Spleen (tissue), 11 donors: Measurements from ENCODE around the gene HLA-G. TPM values are rescaled to one million over a fixed set of nuclear protein-coding genes. Genes with fewer than 3 reads are reported as not detected.

Experiments
- DNase-seq: peaks from one replicate; pipeline ENCODE4 v3.0.0-alpha.2; 2020
- H3K27ac ChIP-seq, 8 donors: fragments of 200-600 bp; sonication (generic) in 7 of 8; 1 replicate in 4 of 8; 2 replicates in 4 of 8; pipeline versions ENCODE4 v1.5.0 to v1.8.0; 2016 to 2021; ENCODE audit warnings: inconsistent platforms in 4 of 8, mild to moderate bottlenecking in 4 of 8, moderate library complexity in 1 of 8
- H3K27me3 ChIP-seq, 7 donors: fragments of 200-600 bp; sonication (generic) in 6 of 7; replicated peaks in 1 of 7; 1 replicate in 4 of 7; 2 replicates in 3 of 7; pipeline versions ENCODE4 v1.5.0 to v1.8.0; 2016 to 2021; ENCODE audit warnings: inconsistent platforms in 3 of 7, mild to moderate bottlenecking in 1 of 7
- H3K36me3 ChIP-seq, 6 donors: fragments of 200-600 bp; sonication (generic) in 5 of 6; 1 replicate in 4 of 6; 2 replicates in 2 of 6; pipeline versions ENCODE4 v1.5.0 to v1.8.0; 2016 to 2021; ENCODE audit warnings: inconsistent platforms in 2 of 6
- H3K4me1 ChIP-seq, 6 donors: fragments of 200-600 bp; sonication (generic) in 5 of 6; 1 replicate in 3 of 6; 2 replicates in 3 of 6; pipeline versions ENCODE4 v1.5.0 to v1.8.0; 2016 to 2021; ENCODE audit warnings: inconsistent platforms in 3 of 6
- H3K4me3 ChIP-seq, 8 donors: fragments of 200-600 bp; sonication (generic) in 7 of 8; 1 replicate in 4 of 8; 2 replicates in 4 of 8; pipeline versions ENCODE4 v1.5.0 to v1.8.0; 2016 to 2021; ENCODE audit warnings: inconsistent platforms in 4 of 8, mild to moderate bottlenecking in 4 of 8, moderate library complexity in 2 of 8
- H3K9me3 ChIP-seq, 8 donors: fragments of 200-600 bp; sonication (generic) in 7 of 8; 1 replicate in 4 of 8; 2 replicates in 4 of 8; pipeline versions ENCODE4 v1.5.0 to v1.8.0; 2016 to 2021; ENCODE audit warnings: inconsistent platforms in 4 of 8
- POLR2A ChIP-seq, 3 donors: fragments of 450-650 bp; IDR thresholded peaks; one replicate each; pipeline ENCODE4 v1.5.1; 2017; ENCODE audit warnings: antibody characterized with exemption in 3 of 3, mild to moderate bottlenecking in 1 of 3
- POLR2AphosphoS5 ChIP-seq, 3 donors: sonication (generic); formaldehyde crosslinking; IDR thresholded peaks; one replicate each; pipeline ENCODE4 v1.5.1; 2017; ENCODE audit warnings: antibody characterized with exemption in 3 of 3
- WGBS, 5 donors: extraction: QIAGEN DNeasy Blood & Tissue Kit in 3 of 5; methylation state at CpG; one replicate each; pipeline versions ENCODE4 v1.1.5 to v1.1.7; 2013 to 2018; 5-methylcytosine and 5-hydroxymethylcytosine counted together
- intact Hi-C: fragments of 100-400 bp; cut with DNase I; formaldehyde crosslinking; loops from one replicate; pipeline ENCODE4 v1.15.0; 2023; ENCODE audit warnings: low total_unique reads
- polyA plus RNA-seq, 3 donors: library from polyadenylated mRNA; stranded (reverse); fragments of 200-250 nt; gene quantifications; one replicate each; pipeline ENCODE4 v1.2.1, GENCODE V29; 2013
- total RNA-seq, 7 donors: library from RNA; depleted of rRNA in 3 of 7; stranded (reverse); fragments of >200 nt in 3 of 7; fragmentation: NEBNext Ultra II Directional in 4 of 7; extraction: Animal tissue kit (Norgen Biotek cat#: 25700) in 4 of 7; gene quantifications; one replicate each; pipeline versions ENCODE4 v1.1.0 to v1.2.1, GENCODE V29; 2016 to 2021
- TF ChIP-seq, protein P1 (sequence below), 11 experiments: fragments of 200-600 bp in 7 of 11; fragments of 450-650 bp in 4 of 11; sonication (generic) in 4 of 11; IDR thresholded peaks in 8 of 11; conservative IDR thresholded peaks in 3 of 11; 1 replicate in 7 of 11; 2 replicates in 4 of 11; pipeline versions ENCODE4 v1.4.0 to v1.8.0; 2016 to 2021; ENCODE audit warnings: antibody characterized with exemption in 11 of 11, inconsistent platforms in 4 of 11, mild to moderate bottlenecking in 1 of 11
- donor health status: healthy with polysubstance abuse.
- donor health status: DM: no; HTN: no; CAD: no; lungs with moderate emphysema.
- donor health status: DM: no; HTN: no; CAD: no.
- donor health status: Bipolar disorder and iron deficiency.
- donor health status: healthy.
- donor health status: DM: no; HTN: no; CAD: no.
- donor health status: DM: yes; HTN: yes; CAD: no.

HLA-G gene
- total and polyA plus RNA-seq, 10 donors, result 0.15 to 9.6 (median 1.4) TPM; not detected in 1

DNA sequence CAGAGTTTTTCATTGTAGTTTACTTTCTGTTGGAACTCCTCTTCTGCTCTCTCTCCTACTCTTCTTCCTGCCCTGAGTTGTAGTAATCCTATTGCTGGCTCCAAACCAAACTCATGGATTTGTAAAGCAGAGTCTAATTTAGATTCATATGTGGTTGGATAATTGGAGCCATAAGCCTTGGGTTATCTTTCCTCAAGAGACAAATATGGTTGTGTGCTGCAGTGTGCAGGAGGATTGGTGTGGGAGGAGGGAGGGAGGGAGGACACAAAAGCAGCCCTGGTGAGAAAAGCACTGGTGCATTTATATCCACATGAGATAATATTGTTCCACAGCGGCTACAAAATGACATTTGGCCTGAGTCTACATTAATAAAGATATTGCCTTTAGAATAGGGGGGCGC lies 4.2 kb downstream of the HLA-G start:
- Histone ChIP-seq H3K4me1 (peaks cover 0 to 20% (median 11%) of the 10 kb centered on the region in 6 donors), H3K27me3 (peaks cover 5 to 77% (median 30%) of the 10 kb centered on the region in 7 donors), H3K27ac (no peak overlapping the region), H3K4me3 (no peak overlapping the region), H3K9me3 (no peaks in the 10 kb centered on the region), H3K36me3 (no peaks in the 10 kb centered on the region)
- WGBS, 5 donors, result 81 to 95% (median 92%) methylated on average over 2 of the region's 2 CpGs
- intact Hi-C loops, result no loop called here
- TF ChIP-seq POLR2A (IDR thresholded peaks at IDR 0.05), result no peak
- no peak for TF ChIP-seq POLR2AphosphoS5 (IDR thresholded peaks at IDR 0.05)
- TF ChIP-seq, protein P1, sequence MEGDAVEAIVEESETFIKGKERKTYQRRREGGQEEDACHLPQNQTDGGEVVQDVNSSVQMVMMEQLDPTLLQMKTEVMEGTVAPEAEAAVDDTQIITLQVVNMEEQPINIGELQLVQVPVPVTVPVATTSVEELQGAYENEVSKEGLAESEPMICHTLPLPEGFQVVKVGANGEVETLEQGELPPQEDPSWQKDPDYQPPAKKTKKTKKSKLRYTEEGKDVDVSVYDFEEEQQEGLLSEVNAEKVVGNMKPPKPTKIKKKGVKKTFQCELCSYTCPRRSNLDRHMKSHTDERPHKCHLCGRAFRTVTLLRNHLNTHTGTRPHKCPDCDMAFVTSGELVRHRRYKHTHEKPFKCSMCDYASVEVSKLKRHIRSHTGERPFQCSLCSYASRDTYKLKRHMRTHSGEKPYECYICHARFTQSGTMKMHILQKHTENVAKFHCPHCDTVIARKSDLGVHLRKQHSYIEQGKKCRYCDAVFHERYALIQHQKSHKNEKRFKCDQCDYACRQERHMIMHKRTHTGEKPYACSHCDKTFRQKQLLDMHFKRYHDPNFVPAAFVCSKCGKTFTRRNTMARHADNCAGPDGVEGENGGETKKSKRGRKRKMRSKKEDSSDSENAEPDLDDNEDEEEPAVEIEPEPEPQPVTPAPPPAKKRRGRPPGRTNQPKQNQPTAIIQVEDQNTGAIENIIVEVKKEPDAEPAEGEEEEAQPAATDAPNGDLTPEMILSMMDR (IDR thresholded peaks at IDR 0.05 in 8 of 11, conservative IDR thresholded peaks at IDR 0.05 in 3 of 11), result no peak
- no peak for DNase-seq

DNA sequence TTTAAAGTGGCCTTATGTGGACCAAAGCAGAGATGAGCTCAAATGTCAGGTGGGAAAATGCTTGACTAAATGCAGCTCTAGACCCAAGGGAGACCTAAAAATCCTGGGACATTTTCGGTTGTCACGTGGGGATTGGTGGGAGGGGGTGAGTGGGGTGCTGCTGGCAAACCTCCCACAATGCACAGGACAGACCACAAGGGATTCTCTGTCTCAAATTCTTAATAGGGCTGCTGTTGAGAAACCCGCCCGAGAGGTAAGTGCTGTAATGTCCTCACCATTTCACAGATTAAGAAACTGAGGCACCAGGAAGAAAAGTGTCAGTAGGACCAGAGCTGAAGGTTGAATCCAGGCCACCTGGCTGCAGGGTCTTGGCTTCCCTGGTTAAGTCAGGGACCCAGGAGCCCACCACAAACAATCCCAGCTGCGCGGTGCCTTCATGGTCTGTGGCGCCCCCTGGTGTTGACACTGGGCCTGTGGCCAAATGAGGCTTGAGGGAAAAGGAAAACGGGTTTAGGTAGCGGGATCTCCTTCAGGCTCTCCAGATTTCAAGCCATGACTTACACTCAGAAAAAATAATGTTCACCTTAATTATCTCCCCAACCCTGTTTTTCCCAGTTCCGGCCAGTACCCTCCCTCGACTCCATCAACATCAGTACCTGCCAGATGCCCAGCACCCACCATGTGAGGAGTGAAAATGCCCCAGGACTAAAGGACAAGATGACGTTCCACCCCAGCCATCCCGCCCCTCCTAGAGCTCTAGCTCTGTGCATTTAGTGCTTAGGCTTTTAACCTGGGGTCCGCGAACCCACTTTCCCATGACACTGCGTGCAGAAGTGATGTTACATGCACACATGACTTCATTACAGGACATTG lies 7.2 kb downstream of the HLA-G start:
- H3K36me3 ChIP-seq, result no peaks in the 10 kb centered on the region
- WGBS, 5 donors, result 18 to 29% (median 22%) methylated on average over 16 of the region's 16 CpGs
- no peak for TF ChIP-seq POLR2A (IDR thresholded peaks at IDR 0.05)
- no peak for TF ChIP-seq POLR2AphosphoS5 (IDR thresholded peaks at IDR 0.05)
- TF ChIP-seq, protein P1 (IDR thresholded peaks at IDR 0.05 in 8 of 11, conservative IDR thresholded peaks at IDR 0.05 in 3 of 11), result peak in 10 of 11 experiments; percentile 48 to 90 (median 78)
- no peaks in the 10 kb centered on the region for H3K9me3 ChIP-seq
- no peak for DNase-seq
- H3K4me3 ChIP-seq, result no peak overlapping the region
- peaks cover 3 to 72% (median 14%) of the 10 kb centered on the region in 7 donors for H3K27me3 ChIP-seq
- H3K4me1 ChIP-seq, result peaks cover 0 to 7% (median 0%) of the 10 kb centered on the region in 6 donors
- H3K27ac ChIP-seq, result no peak overlapping the region
- intact Hi-C loops, result loop anchor here (2.0 kb wide), 1 partner anchor 98 kb away; no protein-coding TSS in a partner anchor

- no peaks in the 10 kb centered on the region for H3K36me3 ChIP-seq
- no peak overlapping the region for H3K27ac ChIP-seq
- peaks cover 0 to 3% (median 0%) of the 10 kb centered on the region in 6 donors for H3K4me1 ChIP-seq
- H3K9me3 ChIP-seq, result peaks cover 0 to 22% (median 18%) of the 10 kb centered on the region in 8 donors
- no peak for DNase-seq
- H3K4me3 ChIP-seq, result no peak overlapping the region
- TF ChIP-seq POLR2AphosphoS5 (IDR thresholded peaks at IDR 0.05) (no peak), POLR2A (IDR thresholded peaks at IDR 0.05) (no peak)
- TF ChIP-seq, protein P1 (IDR thresholded peaks at IDR 0.05 in 8 of 11, conservative IDR thresholded peaks at IDR 0.05 in 3 of 11), result no peak
- peaks cover 0 to 48% (median 11%) of the 10 kb centered on the region in 7 donors for H3K27me3 ChIP-seq
- intact Hi-C loops, result loop anchor here (10.0 kb wide), 1 partner anchor 295 kb away; the partner anchor contains the start of gene TRIM40
- WGBS, 5 donors, result 68 to 92% (median 81%) methylated on average over 1 of the region's 1 CpG
Measured at GRCh38 chr6:29839917-29840316, 12.3 kb downstream of the HLA-G start.

DNA sequence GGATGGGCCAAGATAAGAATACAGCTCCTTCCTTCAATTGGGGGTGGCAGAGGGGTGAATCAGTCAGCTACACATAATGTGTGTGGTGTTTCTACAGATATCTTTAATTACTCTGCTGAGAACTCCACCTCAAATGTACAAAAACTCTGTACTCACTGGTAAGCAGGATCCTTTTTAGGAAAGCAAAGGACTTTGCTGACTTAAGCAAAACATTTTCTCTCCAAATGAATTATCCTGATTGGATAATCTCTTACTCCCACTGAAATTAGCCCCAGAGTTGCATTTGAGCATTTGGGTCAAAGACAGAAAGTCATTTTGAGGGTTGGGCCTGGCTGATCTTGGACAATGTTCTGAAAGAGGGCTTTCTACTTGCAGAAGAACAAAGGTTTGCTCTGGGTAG lies 13.4 kb downstream of the HLA-G start:
- peaks cover 0 to 42% (median 0%) of the 10 kb centered on the region in 7 donors for H3K27me3 ChIP-seq
- intact Hi-C loops, result loop anchor here (10.0 kb wide), 1 partner anchor 294 kb away; the partner anchor contains the start of gene TRIM40
- H3K9me3 ChIP-seq, result peaks cover 0 to 22% (median 18%) of the 10 kb centered on the region in 8 donors
- no peak for DNase-seq
- no peak overlapping the region for H3K27ac ChIP-seq
- no peak overlapping the region for H3K4me3 ChIP-seq
- no peaks in the 10 kb centered on the region for H3K36me3 ChIP-seq
- H3K4me1 ChIP-seq, result no peaks in the 10 kb centered on the region
- TF ChIP-seq POLR2A (IDR thresholded peaks at IDR 0.05) (no peak), POLR2AphosphoS5 (IDR thresholded peaks at IDR 0.05) (no peak)
- TF ChIP-seq, protein P1 (IDR thresholded peaks at IDR 0.05 in 8 of 11, conservative IDR thresholded peaks at IDR 0.05 in 3 of 11), result no peak
